ENCODE measurements around the gene SPDYC.
"Not testable (repeated sequence)": the region's sequence is repeated elsewhere in the genome, so short reads cannot be mapped to it uniquely, and the experiment has no call there.

SPDYC gene

DNA sequence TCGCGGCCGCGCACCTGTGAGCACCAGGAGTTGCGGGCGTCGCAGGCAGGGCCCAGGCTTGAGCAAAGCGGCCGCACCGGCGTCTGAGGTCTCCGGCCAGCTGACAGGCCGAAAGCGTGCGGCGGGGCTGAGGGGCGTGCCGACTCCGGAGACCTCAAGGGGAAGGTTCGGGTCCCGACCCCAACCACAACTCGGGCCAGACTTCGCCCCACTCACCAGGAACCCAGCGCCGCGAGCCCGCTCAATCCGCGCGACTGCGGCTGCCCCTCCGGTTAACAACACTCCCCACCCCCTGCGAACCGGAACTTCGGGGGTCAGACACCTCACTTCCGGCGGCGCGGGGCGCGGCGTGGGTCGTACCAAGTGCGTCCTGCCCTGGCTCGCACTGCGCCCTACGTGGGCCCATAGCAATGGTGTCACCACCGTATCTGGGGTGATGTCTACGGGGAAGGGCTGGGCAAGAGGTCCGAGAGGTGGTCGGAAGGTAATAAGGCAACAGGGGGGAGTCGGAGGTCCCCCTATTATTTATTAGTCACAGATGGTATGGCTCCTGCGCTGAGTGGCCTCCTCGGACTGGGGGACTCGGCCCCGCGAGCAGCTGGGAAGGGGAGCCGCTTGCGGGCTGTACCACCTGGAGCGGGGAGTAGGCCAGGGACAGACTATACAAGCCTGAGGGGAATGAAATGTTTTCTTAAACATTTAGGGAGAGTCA lies 35.6 kb upstream of the SPDYC start, which contains the start of gene SYVN1:
SYVN1 (minus strand) TSS at position 280 of the 712 bp plus-strand sequence. CDS start 918 bp downstream, outside the sequence.
- peak within 1 kb of the TSS; percentile 94 for H3K4me3 ChIP-seq (ENCODE audit: low read depth, low read length)

GRCh38 chr11:65134952-65135632 lies 34.9 kb upstream of the SPDYC start:
- peak overlapping the region; percentile 94 for H3K4me3 ChIP-seq (ENCODE audit: low read depth, low read length)

GRCh38 chr11:65135633-65136145 lies 34.3 kb upstream of the SPDYC start:
- H3K4me3 ChIP-seq (ENCODE audit: low read depth, low read length): peak overlapping the region; percentile 94

DNA sequence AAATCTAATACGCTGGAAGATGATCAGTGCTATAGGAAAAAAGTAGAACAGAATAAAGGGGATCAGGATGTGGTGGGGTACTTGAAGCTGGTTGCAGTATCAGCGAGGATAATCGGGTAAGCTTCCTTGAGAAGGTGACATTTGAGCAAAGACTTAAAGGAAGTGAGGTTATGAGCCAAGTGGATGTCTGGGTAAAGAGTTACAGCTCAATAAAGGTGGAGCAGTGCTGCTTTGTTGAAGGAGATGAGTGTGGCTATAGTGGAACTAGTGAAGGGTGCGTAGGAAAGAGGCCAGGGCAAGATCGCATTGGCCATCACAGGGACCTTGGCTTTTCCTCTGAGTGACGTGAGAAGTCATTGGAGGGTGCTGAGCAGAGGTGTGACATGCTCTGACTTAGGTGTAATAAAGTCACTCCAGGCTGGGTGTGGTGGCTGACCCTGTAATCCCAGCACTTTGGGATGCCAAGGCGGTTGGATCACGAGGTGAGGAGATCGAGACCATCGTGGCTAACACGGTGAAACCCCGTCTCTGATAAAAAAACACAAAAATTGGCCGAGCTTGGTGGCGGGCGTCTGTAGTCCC lies 33.4 kb upstream of the SPDYC start:
- no peak overlapping the region for H3K4me3 ChIP-seq (ENCODE audit: low read depth, low read length)

DNA sequence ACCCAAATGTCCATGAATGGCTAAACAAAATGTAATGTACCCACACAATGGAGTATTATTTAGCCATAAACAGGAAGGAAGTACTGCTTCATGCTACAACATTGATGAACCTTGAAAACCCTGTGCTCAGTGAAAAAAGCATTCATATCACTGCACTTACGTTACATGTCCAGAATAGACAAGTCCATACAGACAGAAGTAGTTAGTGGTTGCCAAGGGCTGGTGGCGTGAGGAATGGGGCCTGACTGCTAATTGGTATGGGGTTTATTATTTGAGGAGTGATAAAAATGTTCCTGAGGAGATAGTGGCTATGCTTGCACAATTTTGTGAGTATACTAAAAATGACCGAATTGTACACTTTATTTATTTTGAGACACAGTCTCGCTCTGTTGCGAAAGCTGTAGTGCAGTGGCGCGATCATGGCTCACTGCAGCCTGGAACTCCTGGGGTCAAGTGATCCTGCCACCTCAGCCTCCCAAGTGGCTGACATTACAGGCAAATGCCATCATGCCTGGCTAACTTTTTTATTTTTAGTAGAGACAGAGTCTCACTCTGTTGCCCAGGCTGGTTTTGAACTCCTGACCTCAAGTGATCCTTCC lies 28.0 kb upstream of the SPDYC start:
- no peak overlapping the region for H3K4me3 ChIP-seq (ENCODE audit: low read depth, low read length)

GRCh38 chr11:65147352-65148075 lies 22.5 kb upstream of the SPDYC start:
- H3K4me3 ChIP-seq (ENCODE audit: low read depth, low read length): no peak overlapping the region

DNA sequence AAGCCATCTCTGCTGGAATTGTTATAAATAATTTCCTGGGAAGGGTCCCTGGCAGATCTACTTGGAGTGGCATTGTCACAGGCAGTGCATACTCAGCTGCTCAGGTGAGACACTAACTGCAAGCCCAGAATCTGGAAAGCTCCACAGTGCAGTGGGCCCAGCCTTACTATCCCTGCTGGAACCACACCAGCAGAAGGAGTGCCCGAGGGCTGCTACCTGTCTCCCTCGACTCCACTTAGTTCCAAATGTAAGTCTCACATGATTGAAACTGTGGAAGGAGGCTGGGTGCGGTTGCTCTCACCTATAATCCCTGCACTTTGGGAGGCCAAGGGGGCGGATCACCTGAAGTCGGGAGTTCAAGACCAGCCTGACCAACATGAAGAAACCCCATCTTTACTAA lies 21.4 kb upstream of the SPDYC start:
- H3K4me3 ChIP-seq (ENCODE audit: low read depth, low read length): no peak overlapping the region

DNA sequence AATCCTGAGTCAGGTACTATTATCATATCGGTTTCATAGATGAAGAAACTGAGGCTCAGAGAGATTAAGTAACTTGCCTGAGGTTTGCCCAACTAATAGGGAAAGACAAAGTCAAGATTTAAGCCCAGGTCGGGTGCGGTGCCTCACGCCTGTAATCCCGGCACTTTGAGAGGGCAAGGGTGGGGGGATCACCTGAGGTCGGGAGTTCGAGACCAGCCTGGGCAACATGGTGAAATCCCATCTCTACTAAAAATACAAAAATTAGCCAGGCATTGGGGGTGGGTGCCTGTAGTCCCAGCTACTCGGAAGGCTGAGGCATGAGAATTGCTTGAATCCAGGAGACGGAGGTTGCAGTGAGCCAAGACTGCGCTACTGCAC lies 19.9 kb upstream of the SPDYC start:
- not testable (repeated sequence) for H3K4me3 ChIP-seq (ENCODE audit: low read depth, low read length)

- H3K4me3 ChIP-seq (ENCODE audit: low read depth, low read length): no peak overlapping the region
Measured at GRCh38 chr11:65150509-65151299, 19.3 kb upstream of the SPDYC start.

DNA sequence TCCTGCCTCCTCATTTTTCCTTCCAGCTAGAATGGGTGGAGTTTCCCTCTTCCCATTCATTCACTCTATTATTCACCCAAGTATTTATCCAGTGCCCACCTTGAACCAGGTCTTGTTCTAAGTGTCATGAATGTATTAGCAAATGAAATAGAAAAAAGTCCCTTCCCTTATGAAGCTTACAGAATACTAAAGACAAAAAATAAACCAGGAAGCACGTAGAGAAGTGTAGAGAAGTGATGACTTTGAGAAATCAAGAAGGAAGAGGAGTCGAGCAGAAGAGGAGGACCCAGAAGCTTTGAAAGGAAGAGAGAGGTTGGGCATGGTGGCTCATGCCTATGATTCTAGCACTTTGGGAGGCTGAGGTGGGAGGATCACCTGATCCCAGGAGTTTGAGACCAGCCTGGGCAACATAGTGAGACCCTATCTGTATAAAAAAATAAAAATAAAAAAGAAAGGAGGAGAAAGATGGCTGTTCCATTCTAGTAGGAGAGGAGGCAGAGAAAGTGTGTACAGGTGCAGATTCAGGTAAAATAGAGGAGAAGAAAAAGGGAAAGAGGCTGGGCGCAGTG lies 18.6 kb upstream of the SPDYC start:
- no peak overlapping the region for H3K4me3 ChIP-seq (ENCODE audit: low read depth, low read length)

GRCh38 chr11:65152122-65152521 lies 17.9 kb upstream of the SPDYC start:
- H3K4me3 ChIP-seq (ENCODE audit: low read depth, low read length): no peak overlapping the region

DNA sequence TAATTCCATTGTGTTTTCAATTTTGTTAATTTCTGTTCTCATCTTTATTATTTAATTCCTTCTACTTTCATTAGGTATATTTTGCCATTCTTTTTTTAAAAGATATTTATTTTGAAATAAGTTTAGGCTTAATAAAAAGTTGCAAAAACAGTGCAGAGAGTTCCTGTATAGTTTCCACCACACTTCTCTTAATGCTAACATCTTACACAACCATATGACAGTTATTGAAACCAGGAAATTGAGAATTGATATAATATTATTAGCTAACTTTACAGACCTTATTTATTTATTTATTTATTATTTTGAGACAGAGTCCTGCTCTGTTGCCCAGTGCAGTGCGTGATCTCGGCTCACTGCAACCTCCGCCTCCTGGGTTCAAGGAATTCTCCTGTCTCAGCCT lies 13.8 kb upstream of the SPDYC start:
- H3K4me3 ChIP-seq (ENCODE audit: low read depth, low read length): no peak overlapping the region

DNA sequence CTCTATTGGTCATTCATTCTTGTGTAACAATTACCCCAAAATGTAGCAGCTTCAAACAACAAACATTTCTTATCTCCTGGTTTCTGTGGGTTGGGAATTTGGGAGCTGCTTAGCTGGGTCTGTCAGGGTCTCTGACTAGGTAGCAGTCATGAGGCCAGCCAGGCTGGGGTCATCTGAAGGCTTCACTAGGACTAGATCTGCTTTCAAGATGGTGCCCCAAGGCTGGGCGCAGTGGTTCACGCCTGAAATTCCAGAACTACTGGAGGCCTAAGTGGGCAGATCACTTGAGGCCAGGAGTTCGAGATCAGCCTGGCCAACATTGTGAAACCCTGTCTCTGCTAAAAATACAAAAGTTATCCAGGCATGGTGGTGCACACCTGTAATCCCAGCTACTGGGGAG lies 13.1 kb upstream of the SPDYC start:
- no peak overlapping the region for H3K4me3 ChIP-seq (ENCODE audit: low read depth, low read length)

DNA sequence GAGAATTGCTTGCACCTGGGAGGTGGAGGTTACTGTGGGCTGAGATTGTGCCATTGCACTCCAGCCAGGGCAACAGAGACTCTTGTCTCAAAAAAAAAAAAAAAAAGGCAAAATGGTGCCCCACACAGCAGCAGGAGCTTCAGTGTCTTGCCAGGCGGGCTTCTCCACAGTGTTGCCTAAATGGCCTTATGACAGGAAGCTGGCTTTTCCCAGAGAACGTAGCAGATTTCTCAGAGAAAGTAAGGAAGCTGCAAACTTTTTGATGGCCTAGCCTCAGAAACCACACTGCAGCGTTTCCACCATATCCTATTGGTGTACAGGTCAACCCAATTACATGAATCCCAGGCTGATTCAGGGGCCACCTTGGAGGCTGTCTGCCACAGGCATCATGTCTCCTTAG lies 12.7 kb upstream of the SPDYC start:
- H3K4me3 ChIP-seq (ENCODE audit: low read depth, low read length): no peak overlapping the region

DNA sequence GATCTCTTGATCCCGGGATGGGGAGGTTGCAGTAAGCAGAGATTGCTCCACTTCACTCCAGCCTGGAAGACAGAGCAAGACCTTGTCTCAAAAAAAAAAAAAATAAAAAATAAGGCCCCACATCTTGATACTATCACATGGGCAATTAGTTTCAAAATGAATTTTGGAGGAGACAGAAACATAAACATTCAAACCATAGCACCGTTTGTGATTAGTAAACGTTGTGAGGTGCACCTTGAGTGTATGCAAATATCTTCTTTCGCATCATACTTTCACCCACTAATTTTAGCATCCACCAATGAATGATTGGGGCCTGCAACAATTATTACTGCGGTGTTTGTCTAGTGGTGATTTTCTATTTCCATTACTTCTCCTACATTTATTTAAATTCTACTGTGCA lies 11.0 kb upstream of the SPDYC start:
- no peak overlapping the region for H3K4me3 ChIP-seq (ENCODE audit: low read depth, low read length)

DNA sequence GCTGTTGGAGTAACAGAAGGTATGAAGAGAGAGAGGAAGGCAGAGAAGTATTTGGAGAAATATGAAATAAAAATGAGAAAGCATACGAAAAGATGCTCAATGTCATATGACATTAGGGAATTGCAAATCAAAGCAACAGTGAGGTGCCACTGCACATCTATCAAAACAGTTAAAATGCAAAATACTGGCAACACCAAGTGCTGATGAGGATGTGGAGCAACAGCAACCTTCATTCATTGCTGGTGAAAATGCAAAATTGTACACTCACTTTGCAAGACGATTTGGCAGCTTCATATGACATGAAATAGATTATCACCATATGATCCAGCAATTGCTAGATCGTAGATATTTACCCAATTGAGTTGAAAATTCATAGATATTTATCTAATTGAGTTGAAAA lies 9.4 kb upstream of the SPDYC start:
- no peak overlapping the region for H3K4me3 ChIP-seq (ENCODE audit: low read depth, low read length)

DNA sequence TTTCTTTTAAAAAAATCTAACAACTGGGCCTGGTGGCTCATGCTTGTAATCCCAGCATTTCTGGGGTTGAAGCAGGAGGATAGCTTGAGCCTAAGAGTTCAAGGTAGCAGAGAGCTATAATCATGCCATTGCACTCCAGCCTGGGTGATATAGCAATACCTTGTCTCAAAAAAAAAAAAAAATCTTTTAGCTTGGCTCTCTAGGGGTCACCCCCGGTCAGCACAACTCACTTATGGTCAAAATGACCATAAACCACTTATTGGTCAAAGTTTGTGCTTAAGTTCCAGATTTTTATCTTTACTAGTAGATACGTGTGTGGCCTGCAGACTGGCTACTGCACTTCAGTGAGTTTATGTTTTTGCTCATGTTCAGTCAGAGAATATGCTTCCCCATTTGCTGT lies 6.3 kb upstream of the SPDYC start:
- H3K4me3 ChIP-seq (ENCODE audit: low read depth, low read length): no peak overlapping the region

GRCh38 chr11:65165410-65166317 lies 4.4 kb upstream of the SPDYC start:
- no peak overlapping the region for H3K4me3 ChIP-seq (ENCODE audit: low read depth, low read length)

DNA sequence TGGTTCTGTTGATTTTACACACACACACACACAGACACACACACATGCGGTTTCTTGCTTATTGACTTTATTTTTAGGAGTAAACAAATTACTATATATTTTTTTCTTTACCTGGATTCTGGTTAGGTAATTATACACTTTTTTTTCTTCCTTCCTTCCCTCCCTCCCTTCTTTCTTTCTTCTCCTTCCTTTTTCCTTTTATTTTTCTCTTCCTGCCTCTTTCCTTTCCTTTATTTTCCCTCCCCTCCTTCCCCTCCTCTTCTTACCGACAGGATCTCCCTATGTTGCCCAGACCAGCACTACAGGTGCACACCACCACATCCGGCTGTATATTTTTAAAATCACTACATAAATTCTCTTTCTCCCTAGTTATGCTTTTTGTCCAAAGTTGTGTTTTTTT lies 3.1 kb upstream of the SPDYC start:
- no peak overlapping the region for H3K4me3 ChIP-seq (ENCODE audit: low read depth, low read length)
